SK-N-SH (cell line): ENCODE results near the gene PKN2. TPM values are rescaled to one million over a fixed set of nuclear protein-coding genes. Genes with fewer than 3 reads are reported as not detected.

ENCODE experiments used
- CTCF ChIA-PET: fragments of 300-600, 350-600 bp; formaldehyde crosslinking; extraction: SDS; loops from one replicate; lab custom pipeline; 2021; lab: Yijun Ruan, JAX
- POLR2A ChIA-PET: fragments of 350-600 bp; sonication (Branson Sonifier 250); formaldehyde crosslinking; extraction: SDS; loops from one replicate; lab custom pipeline; 2020; ENCODE audit warnings: antibody characterized with exemption, inconsistent platforms; lab: Yijun Ruan, JAX
- DNase-seq: peaks from one replicate; pipeline ENCODE4 v3.0.0; 2012
- H2AFZ ChIP-seq: fragments of 200-600 bp; sonication (generic); 2 replicates; pipeline ENCODE4 v1.8.1; 2016; ENCODE audit warnings: antibody characterized with exemption, mild to moderate bottlenecking, low read depth
- H3F3A ChIP-seq: fragments of 200-600 bp; sonication (generic); replicated peaks from 2 replicates; pipeline ENCODE3; 2016; ENCODE audit warnings: antibody characterized with exemption, mild to moderate bottlenecking; ENCODE audit not compliant: insufficient read depth
- H3K27ac ChIP-seq, 2 experiments: fragments of 200-500 bp in 1 of 2; fragments of 200-600 bp in 1 of 2; sonication (Bioruptor generic) in 1 of 2; sonication (generic), shearing (Covaris generic) in 1 of 2; 2 replicates each; pipeline versions ENCODE4 v1.5.1 to v1.6.1; 2014 to 2016; ENCODE audit warnings: low read depth in 2 of 2, inconsistent platforms in 1 of 2, low read length in 1 of 2, mild to moderate bottlenecking in 1 of 2, mixed read lengths in 1 of 2
- H3K27me3 ChIP-seq: fragments of 200-600 bp; sonication (generic), shearing (Covaris generic); 2 replicates; pipeline ENCODE4 v1.6.1; 2016; ENCODE audit warnings: mixed run types; ENCODE audit not compliant: insufficient read depth
- H3K36me3 ChIP-seq, 2 experiments: fragments of 200-500 bp in 1 of 2; fragments of 200-600 bp in 1 of 2; sonication (Bioruptor generic) in 1 of 2; sonication (generic) in 1 of 2; replicated peaks in 1 of 2; 2 replicates each; pipeline versions ENCODE3 to v1.5.1; 2014 to 2016; ENCODE audit warnings: low read length in 1 of 2, mild to moderate bottlenecking in 1 of 2; ENCODE audit not compliant: insufficient read depth in 2 of 2, control insufficient read depth in 1 of 2
- H3K4me1 ChIP-seq, 2 experiments: fragments of 200-500 bp in 1 of 2; fragments of 200-600 bp in 1 of 2; sonication (Bioruptor generic) in 1 of 2; sonication (generic), shearing (Covaris generic) in 1 of 2; 2 replicates each; pipeline versions ENCODE4 v1.5.1 to v1.6.1; 2014 to 2016; ENCODE audit warnings: low read depth in 1 of 2, low read length in 1 of 2, mixed run types in 1 of 2; ENCODE audit not compliant: insufficient read depth in 2 of 2, control insufficient read depth in 1 of 2
- H3K4me2 ChIP-seq: fragments of 200-600 bp; sonication (generic), shearing (Covaris generic); 2 replicates; pipeline ENCODE4 v1.6.1; 2017; ENCODE audit warnings: mixed run types
- H3K4me3 ChIP-seq, 2 experiments: fragments of 200-500 bp in 1 of 2; fragments of 200-600 bp in 1 of 2; sonication (Bioruptor generic) in 1 of 2; sonication (generic), shearing (Covaris generic) in 1 of 2; 2 replicates each; pipeline versions ENCODE4 v1.5.1 to v1.8.1; 2014 to 2016; ENCODE audit warnings: low read depth in 2 of 2, inconsistent platforms in 1 of 2, low read length in 1 of 2, mild to moderate bottlenecking in 1 of 2, mixed read lengths in 1 of 2, moderate library complexity in 1 of 2
- H3K79me2 ChIP-seq: fragments of 200-600 bp; sonication (generic); 2 replicates; pipeline ENCODE4 v1.8.1; 2017; ENCODE audit warnings: mild to moderate bottlenecking; ENCODE audit not compliant: insufficient read depth
- H3K9ac ChIP-seq: fragments of 200-600 bp; sonication (generic); 2 replicates; pipeline ENCODE4 v1.6.1; 2017; ENCODE audit warnings: mixed run types
- H3K9me2 ChIP-seq: fragments of 200-600 bp; sonication (generic); 2 replicates; pipeline ENCODE4 v1.6.1; 2017; ENCODE audit warnings: mixed run types
- H3K9me3 ChIP-seq: fragments of 200-600 bp; sonication (generic); 2 replicates; pipeline ENCODE4 v1.6.1; 2017; ENCODE audit warnings: mixed run types, mild to moderate bottlenecking, moderate library complexity
- H4K20me1 ChIP-seq: fragments of 200-600 bp; sonication (generic); 2 replicates; pipeline ENCODE4 v1.6.1; 2017; ENCODE audit warnings: mild to moderate bottlenecking, mixed run types; ENCODE audit not compliant: insufficient read depth
- CTCF ChIP-seq: fragments of 200-600 bp; sonication (generic); IDR thresholded peaks from 2 replicates; pipeline ENCODE4 v1.6.1; 2017; ENCODE audit warnings: antibody characterized with exemption, mild to moderate bottlenecking, moderate library complexity
- ELF1 ChIP-seq: IDR thresholded peaks from 2 replicates; pipeline ENCODE4 v1.4.0; 2012
- EP300 ChIP-seq, 2 experiments: IDR thresholded peaks; 2 replicates each; pipeline versions ENCODE4 v1.4.0 to v1.6.1; 2012; ENCODE audit warnings: borderline replicate concordance in 1 of 2, low read depth in 1 of 2, low read length in 1 of 2
- EZH2phosphoT487 ChIP-seq: fragments of 200-600 bp; sonication (generic); IDR thresholded peaks from 2 replicates; pipeline ENCODE4 v1.6.1; 2017; ENCODE audit warnings: low read depth, mixed run types, mild to moderate bottlenecking, antibody characterized with exemption, moderate library complexity, borderline replicate concordance
- FOSL2 ChIP-seq: IDR thresholded peaks from 2 replicates; pipeline ENCODE4 v1.4.0; 2012; ENCODE audit warnings: low read depth, mild to moderate bottlenecking, moderate library complexity, borderline replicate concordance
- FOXJ3 ChIP-seq: sonication (generic); formaldehyde crosslinking; IDR thresholded peaks from 2 replicates; pipeline ENCODE4 v1.5.1; 2020; ENCODE audit warnings: mild to moderate bottlenecking, missing genetic modification reagents
- GATA2 ChIP-seq: sonication (generic); formaldehyde crosslinking; IDR thresholded peaks from 2 replicates; pipeline ENCODE4 v1.5.0; 2020; ENCODE audit warnings: mild to moderate bottlenecking, missing genetic modification reagents
- MEF2A ChIP-seq: IDR thresholded peaks from 2 replicates; pipeline ENCODE4 v1.4.0; 2012; ENCODE audit warnings: low read depth, borderline replicate concordance
- MXI1 ChIP-seq: IDR thresholded peaks from 2 replicates; pipeline ENCODE4 v1.6.1; 2012; ENCODE audit warnings: mild to moderate bottlenecking, low read depth, low read length, improper control_type of control experiment
- RAD21 ChIP-seq: IDR thresholded peaks from 2 replicates; pipeline ENCODE4 v1.6.1; 2012; ENCODE audit warnings: mild to moderate bottlenecking, low read length
- RCOR1 ChIP-seq: fragments of 150-350 bp; IDR thresholded peaks from 2 replicates; pipeline ENCODE4 v1.6.1; 2017; ENCODE audit warnings: antibody characterized with exemption, low read length
- RFX5 ChIP-seq: IDR thresholded peaks from 2 replicates; pipeline ENCODE4 v1.6.1; 2012; ENCODE audit warnings: mild to moderate bottlenecking, improper control_type of control experiment, low read length
- SIN3A ChIP-seq: IDR thresholded peaks from 2 replicates; pipeline ENCODE4 v1.6.1; 2012; ENCODE audit warnings: low read depth, mild to moderate bottlenecking, low read length, moderate library complexity, borderline replicate concordance
- SMC3 ChIP-seq: IDR thresholded peaks from 2 replicates; pipeline ENCODE4 v1.6.1; 2012; ENCODE audit warnings: low read depth, low read length, improper control_type of control experiment
- TAF1 ChIP-seq: IDR thresholded peaks from 2 replicates; pipeline ENCODE4 v1.6.1; 2012; ENCODE audit warnings: low read depth, mild to moderate bottlenecking, low read length, moderate library complexity, borderline replicate concordance
- TCF12 ChIP-seq: IDR thresholded peaks from 2 replicates; pipeline ENCODE4 v1.4.0; 2012
- TEAD4 ChIP-seq: IDR thresholded peaks from 2 replicates; pipeline ENCODE4 v1.4.0; 2012; ENCODE audit warnings: mild to moderate bottlenecking, borderline replicate concordance; ENCODE audit not compliant: insufficient read depth
- WGBS: methylation state at CpG from one replicate; pipeline ENCODE4 v1.1.6; 2017; ENCODE audit warnings: low lambda C conversion rate; 5-methylcytosine and 5-hydroxymethylcytosine counted together
- polyA plus RNA-seq, 3 experiments: library from polyadenylated mRNA; depleted of rRNA; stranded (reverse); fragments of >200 nt; gene quantifications; 2 replicates each; pipeline ENCODE4 v1.2.3, GENCODE V29; 2012
- TF ChIP-seq, protein P1 (sequence below): IDR thresholded peaks from 2 replicates; pipeline ENCODE4 v1.6.1; 2012; ENCODE audit warnings: mild to moderate bottlenecking, low read depth, low read length, moderate library complexity

The PKN2 gene
- polyA plus RNA-seq, 1 of the 3 experiments (the other 2 are of a cell fraction), result 6.8 TPM

- CTCF ChIA-PET, result interaction anchor here (0.7 to 0.8 kb wide), 2 partner anchors 81 to 140 kb away, joined by 3 read pairs; no protein-coding TSS in a partner anchor
- Histone ChIP-seq H2AFZ (no peak overlapping the region), H3F3A (peaks cover 9% of the 10 kb centered on the region), H3K4me1 (peaks cover 0 to 4% of the 10 kb centered on the region in 2 experiments; a peak in 2 of 4 replicates), H3K9me3 (peaks cover 7% of the 10 kb centered on the region; the same call in 1 of the 2 replicates), H3K9me2 (no peaks in the 10 kb centered on the region), H3K4me2 (no peak overlapping the region), H3K9ac (no peak overlapping the region), H4K20me1 (peaks cover 19% of the 10 kb centered on the region; the same call in 1 of the 2 replicates), H3K27me3 (no peaks in the 10 kb centered on the region), H3K27ac (no peak overlapping the region), H3K4me3 (no peak overlapping the region), H3K79me2 (peaks cover 84% of the 10 kb centered on the region), H3K36me3 (peaks cover 4 to 5% of the 10 kb centered on the region in 2 experiments)
- no peak for TF ChIP-seq ELF1
- no peak for TF ChIP-seq RCOR1
- TF ChIP-seq CTCF, result no peak
- no peak for TF ChIP-seq TEAD4
- no peak for TF ChIP-seq SIN3A
- no peak for TF ChIP-seq RAD21
- TF ChIP-seq EZH2phosphoT487, result no peak
- no peak for TF ChIP-seq SMC3
- no peak for TF ChIP-seq MEF2A
- no peak for TF ChIP-seq GATA2 (CRISPR knock-in tag)
- no peak for TF ChIP-seq TCF12
- DNase-seq, result no peak
- 93% methylated on average over 3 of the region's 3 CpGs for WGBS
- POLR2A ChIA-PET, result no interaction called here
These were observed 53.4 kb downstream of the PKN2 start for GRCh38 chr1:88737338-88737927.

DNA sequence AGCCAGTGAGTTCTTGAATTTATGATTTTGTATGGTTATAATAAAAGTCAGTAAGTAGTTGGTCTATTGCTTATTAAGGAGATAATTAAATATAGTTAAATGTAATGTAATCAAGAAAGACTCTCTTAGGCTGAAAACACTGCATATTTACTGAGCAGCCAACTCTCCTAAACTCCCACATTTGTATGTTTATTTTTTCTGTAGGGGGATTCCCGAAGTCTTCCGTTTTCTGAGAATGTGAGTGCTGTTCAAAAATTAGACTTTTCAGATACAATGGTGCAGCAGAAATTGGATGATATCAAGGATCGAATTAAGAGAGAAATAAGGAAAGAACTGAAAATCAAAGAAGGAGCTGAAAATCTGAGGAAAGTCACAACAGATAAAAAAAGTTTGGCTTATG, 56.7 kb downstream of the PKN2 start:
- Histone ChIP-seq H3K27ac (no peak overlapping the region), H3K27me3 (no peaks in the 10 kb centered on the region), H3K79me2 (peaks cover 64% of the 10 kb centered on the region; the same call in 1 of the 2 replicates), H3F3A (peaks cover 9% of the 10 kb centered on the region), H3K4me3 (no peak overlapping the region), H3K9ac (no peak overlapping the region), H4K20me1 (peaks cover 18% of the 10 kb centered on the region; the same call in 1 of the 2 replicates), H3K9me2 (no peaks in the 10 kb centered on the region), H3K36me3 (peaks cover 11 to 30% of the 10 kb centered on the region in 2 experiments), H3K4me1 (peaks cover 0 to 7% of the 10 kb centered on the region in 2 experiments; a peak in 2 of 4 replicates), H3K9me3 (peaks cover 3% of the 10 kb centered on the region; the same call in 1 of the 2 replicates), H3K4me2 (no peak overlapping the region), H2AFZ (no peak overlapping the region)
- no peak for DNase-seq
- ChIA-PET POLR2A (no interaction called here), CTCF (interaction anchor here (1.5 kb wide), 1 partner anchor 85 kb away, joined by 5 read pairs; no protein-coding TSS in a partner anchor)
- WGBS, result 72% methylated on average over 3 of the region's 3 CpGs
- TF ChIP-seq SIN3A (no peak), FOXJ3 (CRISPR knock-in tag) (no peak), RFX5 (no peak), ELF1 (no peak), FOSL2 (no peak), MXI1 (no peak), GATA2 (CRISPR knock-in tag) (no peak), CTCF (no peak), EP300 (IDR thresholded peaks at IDR 0.05; ENCODE audit: borderline replicate concordance in 1 of 2, low read depth in 1 of 2, low read length in 1 of 2) (no peak), TAF1 (no peak), TCF12 (no peak)
- TF ChIP-seq, protein P1, sequence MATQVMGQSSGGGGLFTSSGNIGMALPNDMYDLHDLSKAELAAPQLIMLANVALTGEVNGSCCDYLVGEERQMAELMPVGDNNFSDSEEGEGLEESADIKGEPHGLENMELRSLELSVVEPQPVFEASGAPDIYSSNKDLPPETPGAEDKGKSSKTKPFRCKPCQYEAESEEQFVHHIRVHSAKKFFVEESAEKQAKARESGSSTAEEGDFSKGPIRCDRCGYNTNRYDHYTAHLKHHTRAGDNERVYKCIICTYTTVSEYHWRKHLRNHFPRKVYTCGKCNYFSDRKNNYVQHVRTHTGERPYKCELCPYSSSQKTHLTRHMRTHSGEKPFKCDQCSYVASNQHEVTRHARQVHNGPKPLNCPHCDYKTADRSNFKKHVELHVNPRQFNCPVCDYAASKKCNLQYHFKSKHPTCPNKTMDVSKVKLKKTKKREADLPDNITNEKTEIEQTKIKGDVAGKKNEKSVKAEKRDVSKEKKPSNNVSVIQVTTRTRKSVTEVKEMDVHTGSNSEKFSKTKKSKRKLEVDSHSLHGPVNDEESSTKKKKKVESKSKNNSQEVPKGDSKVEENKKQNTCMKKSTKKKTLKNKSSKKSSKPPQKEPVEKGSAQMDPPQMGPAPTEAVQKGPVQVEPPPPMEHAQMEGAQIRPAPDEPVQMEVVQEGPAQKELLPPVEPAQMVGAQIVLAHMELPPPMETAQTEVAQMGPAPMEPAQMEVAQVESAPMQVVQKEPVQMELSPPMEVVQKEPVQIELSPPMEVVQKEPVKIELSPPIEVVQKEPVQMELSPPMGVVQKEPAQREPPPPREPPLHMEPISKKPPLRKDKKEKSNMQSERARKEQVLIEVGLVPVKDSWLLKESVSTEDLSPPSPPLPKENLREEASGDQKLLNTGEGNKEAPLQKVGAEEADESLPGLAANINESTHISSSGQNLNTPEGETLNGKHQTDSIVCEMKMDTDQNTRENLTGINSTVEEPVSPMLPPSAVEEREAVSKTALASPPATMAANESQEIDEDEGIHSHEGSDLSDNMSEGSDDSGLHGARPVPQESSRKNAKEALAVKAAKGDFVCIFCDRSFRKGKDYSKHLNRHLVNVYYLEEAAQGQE, result no peak
